ENCODE results near the gene REXO1. TPM values are rescaled to one million over a fixed set of nuclear protein-coding genes. Genes with fewer than 3 reads are reported as not detected.

Gene REXO1
- total RNA-seq, 3 donors from 2014 or later (not counting 1 experiment from before 2014, with no cell fraction given) = 90.7 to 91.7 (median 91.5) TPM

DNA sequence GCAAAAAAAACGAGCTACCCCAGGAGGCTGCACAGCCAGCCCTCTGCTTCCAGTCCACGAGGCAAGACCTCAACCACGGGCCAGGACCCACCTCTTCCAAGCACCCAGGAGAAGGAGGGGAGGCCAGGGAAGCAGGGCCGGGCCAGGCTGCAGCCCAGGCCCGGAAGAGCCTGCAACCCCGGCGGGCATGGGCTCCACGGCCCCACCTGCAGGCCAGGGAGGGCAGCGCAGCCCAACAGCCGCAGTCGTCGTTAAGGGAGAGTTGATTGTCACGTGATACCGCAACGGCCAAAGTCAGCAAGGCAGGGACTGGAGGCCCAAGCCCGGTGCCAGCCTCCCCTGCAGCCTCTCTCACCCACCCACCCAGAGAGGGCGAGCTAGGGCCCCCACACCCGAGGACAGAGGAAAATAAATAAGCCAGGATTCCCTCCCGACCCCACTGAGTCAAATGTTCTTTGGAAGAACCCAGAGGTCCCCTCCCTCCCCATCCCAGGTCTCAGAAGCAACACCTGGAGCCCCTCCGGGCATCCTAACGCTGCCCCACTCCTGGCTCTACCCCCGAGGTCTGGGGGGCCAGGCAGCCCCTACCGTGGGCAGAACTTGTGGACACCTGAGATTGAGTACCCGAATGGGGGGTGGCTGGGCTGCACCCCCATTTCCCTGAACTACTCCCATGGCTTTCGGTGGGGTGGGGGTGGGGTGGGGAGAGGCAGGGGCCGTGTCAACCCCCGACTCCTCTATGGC, 5.2 kb upstream of the REXO1 start:
- H3K9me3 Mint-ChIP-seq = no peaks in the 10 kb centered on the region
- TF ChIP-seq, protein P1, sequence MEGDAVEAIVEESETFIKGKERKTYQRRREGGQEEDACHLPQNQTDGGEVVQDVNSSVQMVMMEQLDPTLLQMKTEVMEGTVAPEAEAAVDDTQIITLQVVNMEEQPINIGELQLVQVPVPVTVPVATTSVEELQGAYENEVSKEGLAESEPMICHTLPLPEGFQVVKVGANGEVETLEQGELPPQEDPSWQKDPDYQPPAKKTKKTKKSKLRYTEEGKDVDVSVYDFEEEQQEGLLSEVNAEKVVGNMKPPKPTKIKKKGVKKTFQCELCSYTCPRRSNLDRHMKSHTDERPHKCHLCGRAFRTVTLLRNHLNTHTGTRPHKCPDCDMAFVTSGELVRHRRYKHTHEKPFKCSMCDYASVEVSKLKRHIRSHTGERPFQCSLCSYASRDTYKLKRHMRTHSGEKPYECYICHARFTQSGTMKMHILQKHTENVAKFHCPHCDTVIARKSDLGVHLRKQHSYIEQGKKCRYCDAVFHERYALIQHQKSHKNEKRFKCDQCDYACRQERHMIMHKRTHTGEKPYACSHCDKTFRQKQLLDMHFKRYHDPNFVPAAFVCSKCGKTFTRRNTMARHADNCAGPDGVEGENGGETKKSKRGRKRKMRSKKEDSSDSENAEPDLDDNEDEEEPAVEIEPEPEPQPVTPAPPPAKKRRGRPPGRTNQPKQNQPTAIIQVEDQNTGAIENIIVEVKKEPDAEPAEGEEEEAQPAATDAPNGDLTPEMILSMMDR (IDR thresholded peaks at IDR 0.05) = peak; percentile 90
- DNase-seq (peak; percentile 87 to 90), ATAC-seq (peak; percentile 52 to 63 (median 59))
- peak overlapping the region; percentile 79 to 88 for H3K27ac Mint-ChIP-seq
- H3K4me1 Mint-ChIP-seq = peaks cover 17 to 44% of the 10 kb centered on the region in 2 donors
- H3K27me3 ChIP-seq (ENCODE audit: control insufficient read depth, insufficient read depth, low read length) = no peaks in the 10 kb centered on the region
- peak overlapping the region; percentile 29 for H3K27ac ChIP-seq (ENCODE audit: low read length)
- WGBS (ENCODE audit: insufficient coverage) = 17% methylated on average over 23 of the region's 27 CpGs
- H3K36me3 Mint-ChIP-seq = no peaks in the 10 kb centered on the region
- H3K4me3 Mint-ChIP-seq = peak overlapping the region; percentile 76
- H3K36me3 ChIP-seq (ENCODE audit: control insufficient read depth, insufficient read depth, low read length) = no peaks in the 10 kb centered on the region
- H3K4me1 ChIP-seq (ENCODE audit: control insufficient read depth, insufficient read depth, low read length) = peaks cover 78% of the 10 kb centered on the region
- no peaks in the 10 kb centered on the region for H3K9me3 ChIP-seq (ENCODE audit: control insufficient read depth, insufficient read depth, low read length)
- no peak overlapping the region for H3K4me3 ChIP-seq (ENCODE audit: low read length)
- intact Hi-C loops (cut with micrococcal nuclease) = no loop called here
- H3K27me3 Mint-ChIP-seq (ENCODE audit: low read depth in 2 of 2) = no peaks in the 10 kb centered on the region

DNA sequence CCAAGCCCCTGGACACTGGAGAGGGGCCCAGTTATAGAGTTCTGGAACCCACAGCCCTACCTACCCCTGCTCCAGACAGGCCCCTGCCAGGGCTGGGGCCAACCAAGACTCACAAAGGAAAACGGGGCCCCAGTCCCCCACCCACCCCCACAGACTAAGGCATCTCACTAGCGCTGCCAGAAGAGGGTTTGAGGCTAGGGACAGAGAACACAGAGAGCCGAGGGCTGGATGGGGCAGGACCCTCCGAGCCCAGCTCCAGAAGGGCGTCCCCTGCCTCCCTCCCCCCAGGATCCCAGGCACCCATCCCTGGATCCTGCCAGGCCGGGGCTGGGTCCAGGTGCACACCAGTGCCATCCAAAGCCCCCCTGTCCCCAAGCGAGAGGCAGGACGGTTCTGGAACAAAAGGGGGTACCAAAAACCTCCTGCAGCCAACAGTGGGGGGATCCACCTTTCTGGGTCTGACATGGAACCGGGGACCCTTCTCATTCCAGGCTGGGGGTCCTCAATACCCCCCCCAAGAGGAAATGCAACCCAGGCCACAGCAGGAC, 4.4 kb upstream of the REXO1 start:
- Mint-ChIP-seq H3K4me1 (peaks cover 17 to 42% of the 10 kb centered on the region in 2 donors), H3K36me3 (no peaks in the 10 kb centered on the region), H3K9me3 (no peaks in the 10 kb centered on the region), H3K4me3 (peak overlapping the region; percentile 76), H3K27ac (peak overlapping the region; percentile 20 to 79), H3K27me3 (ENCODE audit: low read depth in 2 of 2) (no peaks in the 10 kb centered on the region)
- 67% methylated on average over 9 of the region's 9 CpGs for WGBS (ENCODE audit: insufficient coverage)
- H3K9me3 ChIP-seq (ENCODE audit: control insufficient read depth, insufficient read depth, low read length) = no peaks in the 10 kb centered on the region
- H3K4me1 ChIP-seq (ENCODE audit: control insufficient read depth, insufficient read depth, low read length) = peaks cover 74% of the 10 kb centered on the region
- DNase-seq = no peak
- intact Hi-C loops (cut with micrococcal nuclease) = no loop called here
- H3K27me3 ChIP-seq (ENCODE audit: control insufficient read depth, insufficient read depth, low read length) = no peaks in the 10 kb centered on the region
- no peak for ATAC-seq
- H3K36me3 ChIP-seq (ENCODE audit: control insufficient read depth, insufficient read depth, low read length) = no peaks in the 10 kb centered on the region
- H3K27ac ChIP-seq (ENCODE audit: low read length) = no peak overlapping the region
- no peak overlapping the region for H3K4me3 ChIP-seq (ENCODE audit: low read length)
- TF ChIP-seq, protein P1 (IDR thresholded peaks at IDR 0.05) = no peak

DNA sequence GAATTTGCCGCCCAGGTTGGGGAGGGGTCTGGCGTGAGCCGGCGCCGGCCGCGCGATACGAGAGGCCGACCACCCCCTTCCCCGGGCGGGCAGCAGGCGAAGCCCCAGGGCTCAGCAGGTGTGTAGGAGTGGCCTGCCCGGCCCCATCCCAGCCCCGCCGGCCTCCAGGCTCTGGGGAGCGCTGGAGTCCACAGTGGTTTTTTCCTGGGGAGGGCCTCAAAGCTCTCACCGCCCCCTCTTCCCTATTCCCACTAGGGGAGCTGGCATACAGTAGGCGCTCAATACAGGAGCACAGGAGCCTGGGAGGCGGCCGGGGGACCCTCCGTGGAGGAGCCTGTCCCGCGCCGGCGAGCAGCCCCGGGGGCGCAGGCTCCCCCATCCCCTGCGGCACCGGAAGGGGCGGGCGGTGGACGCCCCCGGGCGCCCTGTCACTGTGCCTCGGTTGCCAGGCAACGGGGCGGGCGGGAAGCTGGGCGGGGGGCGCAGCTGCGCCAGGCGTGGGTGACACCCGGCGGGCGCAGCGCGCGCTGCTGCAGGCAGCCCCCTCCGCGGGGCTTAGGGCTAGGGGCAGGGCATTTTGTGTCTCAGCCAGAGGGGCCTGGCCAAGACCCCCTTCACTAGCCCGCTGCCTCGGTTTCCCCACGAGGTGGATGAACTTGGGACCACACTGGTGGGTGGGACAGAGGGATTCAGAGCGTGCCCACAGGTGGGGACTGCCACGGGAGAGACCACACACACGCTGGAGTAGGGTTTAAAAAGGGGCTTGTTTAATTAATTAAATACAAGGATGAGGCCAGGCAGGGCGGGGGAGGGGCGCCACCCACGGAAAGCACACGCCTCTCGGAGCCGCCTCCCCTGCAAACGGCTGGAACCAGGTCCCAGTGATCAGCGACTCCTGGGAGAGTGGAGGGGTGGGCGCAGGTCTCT, 3.6 kb upstream of the REXO1 start:
- Histone ChIP-seq H3K27ac (ENCODE audit: low read length) (peak overlapping the region; percentile 41), H3K4me1 (ENCODE audit: control insufficient read depth, insufficient read depth, low read length) (peaks cover 74% of the 10 kb centered on the region), H3K9me3 (ENCODE audit: control insufficient read depth, insufficient read depth, low read length) (no peaks in the 10 kb centered on the region), H3K4me3 (ENCODE audit: low read length) (no peak overlapping the region), H3K36me3 (ENCODE audit: control insufficient read depth, insufficient read depth, low read length) (no peaks in the 10 kb centered on the region), H3K27me3 (ENCODE audit: control insufficient read depth, insufficient read depth, low read length) (no peaks in the 10 kb centered on the region)
- Mint-ChIP-seq H3K4me1 (peaks cover 24 to 50% of the 10 kb centered on the region in 2 donors), H3K9me3 (no peaks in the 10 kb centered on the region), H3K4me3 (peak overlapping the region; percentile 17), H3K36me3 (no peaks in the 10 kb centered on the region), H3K27ac (peak overlapping the region in 1 of 2 donors; percentile 20), H3K27me3 (ENCODE audit: low read depth in 2 of 2) (no peaks in the 10 kb centered on the region)
- intact Hi-C loops (cut with micrococcal nuclease) = no loop called here
- peak; percentile 54 to 87 for DNase-seq
- 18% methylated on average over 66 of the region's 66 CpGs for WGBS (ENCODE audit: insufficient coverage)
- TF ChIP-seq, protein P1 (IDR thresholded peaks at IDR 0.05) = no peak
- peak in 1 of 3 donors; percentile 15 for ATAC-seq
